ENCODE results near the gene WDR83.
A peak's percentile ranks its signal among the peaks of the same experiment; 100 is the strongest.

DNA sequence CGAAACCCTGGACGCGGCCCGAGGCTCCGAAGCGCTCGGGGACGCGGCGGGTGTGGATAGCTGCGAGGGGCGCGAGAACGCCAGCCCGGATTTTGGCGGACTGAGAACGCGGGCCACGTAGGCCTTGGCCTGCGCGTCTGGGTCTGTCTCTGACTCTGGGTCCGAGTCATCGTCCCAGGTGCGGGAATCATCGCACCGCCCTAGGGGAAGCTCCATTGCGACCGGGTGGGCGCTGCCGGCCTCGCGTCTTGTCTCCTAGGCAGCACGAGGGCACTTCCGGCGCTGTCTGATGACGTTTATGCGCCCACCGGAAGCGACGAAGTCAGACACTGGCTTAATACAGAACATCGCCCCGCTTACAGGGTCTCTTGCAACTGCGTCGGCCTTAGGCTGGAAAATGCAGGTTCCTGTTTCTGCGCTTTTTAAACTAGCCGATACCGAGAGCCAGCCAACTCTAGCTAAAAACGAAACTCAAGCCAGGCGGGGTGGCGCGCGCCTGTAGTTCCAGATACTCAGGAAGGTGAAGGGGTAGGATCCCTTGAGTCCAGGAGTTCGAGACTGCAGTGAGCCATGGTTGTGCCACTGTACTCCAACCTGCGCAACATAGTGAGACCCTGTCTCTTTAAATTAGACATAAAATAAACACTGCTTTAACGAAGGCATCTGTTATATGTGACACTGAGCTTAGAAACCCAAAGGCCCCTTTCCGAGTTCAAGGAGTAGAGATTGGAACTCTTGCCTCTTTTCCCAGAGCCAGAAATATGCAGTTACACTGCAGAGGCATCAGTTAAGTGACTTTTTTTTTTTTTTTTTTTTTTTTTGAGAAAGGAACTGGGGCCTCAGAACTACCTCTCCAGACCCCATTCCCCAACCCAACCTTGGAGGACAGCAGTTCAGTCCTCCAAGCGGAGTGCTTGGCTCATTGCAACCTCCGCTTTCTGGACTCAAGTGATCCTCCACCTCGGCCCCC, 30.0 kb downstream of the WDR83 start, which contains the start of gene FBXW9:
- TF ChIP-seq, protein P1, sequence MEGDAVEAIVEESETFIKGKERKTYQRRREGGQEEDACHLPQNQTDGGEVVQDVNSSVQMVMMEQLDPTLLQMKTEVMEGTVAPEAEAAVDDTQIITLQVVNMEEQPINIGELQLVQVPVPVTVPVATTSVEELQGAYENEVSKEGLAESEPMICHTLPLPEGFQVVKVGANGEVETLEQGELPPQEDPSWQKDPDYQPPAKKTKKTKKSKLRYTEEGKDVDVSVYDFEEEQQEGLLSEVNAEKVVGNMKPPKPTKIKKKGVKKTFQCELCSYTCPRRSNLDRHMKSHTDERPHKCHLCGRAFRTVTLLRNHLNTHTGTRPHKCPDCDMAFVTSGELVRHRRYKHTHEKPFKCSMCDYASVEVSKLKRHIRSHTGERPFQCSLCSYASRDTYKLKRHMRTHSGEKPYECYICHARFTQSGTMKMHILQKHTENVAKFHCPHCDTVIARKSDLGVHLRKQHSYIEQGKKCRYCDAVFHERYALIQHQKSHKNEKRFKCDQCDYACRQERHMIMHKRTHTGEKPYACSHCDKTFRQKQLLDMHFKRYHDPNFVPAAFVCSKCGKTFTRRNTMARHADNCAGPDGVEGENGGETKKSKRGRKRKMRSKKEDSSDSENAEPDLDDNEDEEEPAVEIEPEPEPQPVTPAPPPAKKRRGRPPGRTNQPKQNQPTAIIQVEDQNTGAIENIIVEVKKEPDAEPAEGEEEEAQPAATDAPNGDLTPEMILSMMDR (IDR thresholded peaks at IDR 0.05; ENCODE audit: control extremely low read depth in 1 of 3, insufficient read depth in 1 of 3, low read depth in 1 of 3, low read length in 3 of 3), result no peak
- TF ChIP-seq POLR2A (IDR thresholded peaks at IDR 0.05; ENCODE audit: control extremely low read depth in 1 of 2, low read depth in 2 of 2, low read length in 2 of 2) (peak; percentile 87 to 93), EZH2 (IDR thresholded peaks at IDR 0.05; ENCODE audit: low read depth, low read length, severe bottlenecking) (no peak), CREB1 (IDR thresholded peaks at IDR 0.05) (peak; percentile 99), TBP (IDR thresholded peaks at IDR 0.05; ENCODE audit: low read depth, low read length) (peak; percentile 67), CEBPB (IDR thresholded peaks at IDR 0.05; ENCODE audit: low read depth, low read length) (no peak)
- TF ChIP-seq, protein P2, sequence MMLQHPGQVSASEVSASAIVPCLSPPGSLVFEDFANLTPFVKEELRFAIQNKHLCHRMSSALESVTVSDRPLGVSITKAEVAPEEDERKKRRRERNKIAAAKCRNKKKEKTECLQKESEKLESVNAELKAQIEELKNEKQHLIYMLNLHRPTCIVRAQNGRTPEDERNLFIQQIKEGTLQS (IDR thresholded peaks at IDR 0.05; ENCODE audit: insufficient read depth, low read depth, low read length), result peak; percentile 93

Data from H1 (cell line).